HFF-Myc (cell line): ENCODE results near the gene ACYP2.

Experiments
- DNase-seq: peaks from one replicate; pipeline ENCODE4 v3.0.0-alpha.2; 2011; ENCODE audit warnings: low read depth; ENCODE audit errors: extremely low read depth
- H3K4me3 ChIP-seq: replicated peaks from 2 replicates; pipeline ENCODE4 v1.5.1; 2011; ENCODE audit warnings: low read depth, mild to moderate bottlenecking, control low read depth, low read length
- CTCF ChIP-seq: IDR thresholded peaks from 2 replicates; pipeline ENCODE4 v1.5.1; 2012; ENCODE audit warnings: mild to moderate bottlenecking, low read depth, low read length, control low read depth; ENCODE audit errors: missing control alignments

ACYP2 gene

GRCh38 chr2:54267577-54267976 lies 152.2 kb downstream of the ACYP2 start:
- DNase-seq = no peak
- TF ChIP-seq CTCF = no peak
- H3K4me3 ChIP-seq = no peak overlapping the region

GRCh38 chr2:54271189-54271588 lies 155.8 kb downstream of the ACYP2 start:
- no peak overlapping the region for H3K4me3 ChIP-seq
- DNase-seq = no peak
- TF ChIP-seq CTCF = no peak

GRCh38 chr2:54271843-54272627 lies 156.6 kb downstream of the ACYP2 start:
- H3K4me3 ChIP-seq = no peak overlapping the region
- DNase-seq = no peak
- no peak for TF ChIP-seq CTCF

GRCh38 chr2:54274781-54275242 lies 159.4 kb downstream of the ACYP2 start:
- TF ChIP-seq CTCF = no peak
- H3K4me3 ChIP-seq = no peak overlapping the region

GRCh38 chr2:54275541-54275940 lies 160.1 kb downstream of the ACYP2 start:
- TF ChIP-seq CTCF = no peak
- H3K4me3 ChIP-seq = no peak overlapping the region
- DNase-seq = no peak

More at GRCh38 chr2:54274781-54275242, 159.4 kb downstream of the ACYP2 start:
- no peak for DNase-seq

GRCh38 chr2:54279385-54279784 lies 164.0 kb downstream of the ACYP2 start:
- peak; percentile 35 for TF ChIP-seq CTCF
- no peak overlapping the region for H3K4me3 ChIP-seq
- DNase-seq = no peak
